HFF-Myc (cell line): ENCODE measurements around the gene ELMO1.

ENCODE experiments used
- DNase-seq: peaks from one replicate; pipeline ENCODE4 v3.0.0-alpha.2; 2011; ENCODE audit warnings: low read depth; ENCODE audit errors: extremely low read depth
- H3K4me3 ChIP-seq: replicated peaks from 2 replicates; pipeline ENCODE4 v1.5.1; 2011; ENCODE audit warnings: low read depth, mild to moderate bottlenecking, control low read depth, low read length
- TF ChIP-seq, protein P1 (sequence below): IDR thresholded peaks from 2 replicates; pipeline ENCODE4 v1.5.1; 2012; ENCODE audit warnings: mild to moderate bottlenecking, low read depth, low read length, control low read depth; ENCODE audit errors: missing control alignments

The ELMO1 gene

DNA sequence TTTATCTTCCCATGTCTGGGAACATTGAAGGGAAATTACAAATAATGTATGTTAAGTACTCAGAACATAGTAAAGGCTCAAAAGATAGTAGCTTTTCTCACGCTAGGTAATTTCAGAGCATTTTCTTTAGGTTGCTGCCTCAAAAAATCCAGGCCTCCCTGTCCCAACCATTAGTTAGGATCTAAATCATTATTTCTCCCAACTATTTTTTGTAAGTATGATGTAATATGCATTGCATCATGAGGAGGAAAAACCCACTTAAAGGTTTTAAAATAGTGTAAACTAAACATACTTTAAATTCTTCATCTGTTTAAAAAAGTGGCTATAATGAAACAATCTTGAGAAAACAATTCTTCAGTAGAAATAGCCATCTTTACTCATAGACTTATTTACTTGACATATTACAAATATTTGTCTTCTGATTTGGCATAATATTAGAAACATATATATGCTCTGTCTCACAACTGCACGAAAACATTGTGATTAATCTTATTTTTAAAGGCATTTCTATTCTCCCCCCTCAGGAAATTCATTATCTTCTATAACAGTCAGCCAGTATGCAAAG lies 329.3 kb downstream of the ELMO1 start:
- TF ChIP-seq, protein P1, sequence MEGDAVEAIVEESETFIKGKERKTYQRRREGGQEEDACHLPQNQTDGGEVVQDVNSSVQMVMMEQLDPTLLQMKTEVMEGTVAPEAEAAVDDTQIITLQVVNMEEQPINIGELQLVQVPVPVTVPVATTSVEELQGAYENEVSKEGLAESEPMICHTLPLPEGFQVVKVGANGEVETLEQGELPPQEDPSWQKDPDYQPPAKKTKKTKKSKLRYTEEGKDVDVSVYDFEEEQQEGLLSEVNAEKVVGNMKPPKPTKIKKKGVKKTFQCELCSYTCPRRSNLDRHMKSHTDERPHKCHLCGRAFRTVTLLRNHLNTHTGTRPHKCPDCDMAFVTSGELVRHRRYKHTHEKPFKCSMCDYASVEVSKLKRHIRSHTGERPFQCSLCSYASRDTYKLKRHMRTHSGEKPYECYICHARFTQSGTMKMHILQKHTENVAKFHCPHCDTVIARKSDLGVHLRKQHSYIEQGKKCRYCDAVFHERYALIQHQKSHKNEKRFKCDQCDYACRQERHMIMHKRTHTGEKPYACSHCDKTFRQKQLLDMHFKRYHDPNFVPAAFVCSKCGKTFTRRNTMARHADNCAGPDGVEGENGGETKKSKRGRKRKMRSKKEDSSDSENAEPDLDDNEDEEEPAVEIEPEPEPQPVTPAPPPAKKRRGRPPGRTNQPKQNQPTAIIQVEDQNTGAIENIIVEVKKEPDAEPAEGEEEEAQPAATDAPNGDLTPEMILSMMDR = no peak
- H3K4me3 ChIP-seq = no peak overlapping the region
- no peak for DNase-seq

DNA sequence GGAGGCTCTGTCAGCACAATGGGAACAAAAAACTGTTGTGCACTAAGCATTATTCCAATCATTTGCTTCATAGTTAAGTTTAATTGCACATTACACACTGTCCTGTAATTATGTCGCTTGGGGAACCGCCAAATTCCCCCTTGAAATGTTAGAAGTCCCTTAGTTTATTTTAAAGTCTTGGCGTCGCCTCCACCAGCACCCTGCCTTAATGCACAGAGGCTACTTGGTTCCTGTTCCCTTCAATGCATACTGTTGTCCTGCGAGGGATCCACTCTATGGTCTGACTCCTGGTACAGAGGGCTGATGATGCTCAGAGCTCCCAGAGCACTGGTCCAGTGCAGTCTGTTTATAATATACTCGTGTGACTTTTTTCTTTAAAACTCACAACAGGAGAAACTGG lies 330.7 kb downstream of the ELMO1 start:
- no peak overlapping the region for H3K4me3 ChIP-seq
- TF ChIP-seq, protein P1 = no peak
- no peak for DNase-seq

DNA sequence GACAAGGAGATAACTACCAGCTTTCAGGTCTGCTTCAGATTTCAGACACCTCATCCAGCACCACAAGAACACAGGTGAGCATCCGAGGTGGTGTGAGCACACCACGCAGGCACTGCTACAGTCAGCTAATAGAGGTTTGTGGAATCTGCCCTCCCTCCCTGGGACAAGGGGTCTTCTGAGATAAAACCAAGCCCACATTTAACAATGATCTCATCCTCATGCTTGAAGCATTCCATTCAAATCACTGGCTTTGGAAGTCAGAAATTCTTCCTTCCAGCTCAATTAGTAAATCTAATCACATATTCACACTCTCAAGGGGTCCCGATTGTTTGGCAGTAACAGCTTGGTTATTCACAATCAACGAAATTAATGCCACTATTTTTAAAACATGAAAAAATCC lies 331.4 kb downstream of the ELMO1 start:
- no peak overlapping the region for H3K4me3 ChIP-seq
- DNase-seq = no peak
- TF ChIP-seq, protein P1 = no peak

DNA sequence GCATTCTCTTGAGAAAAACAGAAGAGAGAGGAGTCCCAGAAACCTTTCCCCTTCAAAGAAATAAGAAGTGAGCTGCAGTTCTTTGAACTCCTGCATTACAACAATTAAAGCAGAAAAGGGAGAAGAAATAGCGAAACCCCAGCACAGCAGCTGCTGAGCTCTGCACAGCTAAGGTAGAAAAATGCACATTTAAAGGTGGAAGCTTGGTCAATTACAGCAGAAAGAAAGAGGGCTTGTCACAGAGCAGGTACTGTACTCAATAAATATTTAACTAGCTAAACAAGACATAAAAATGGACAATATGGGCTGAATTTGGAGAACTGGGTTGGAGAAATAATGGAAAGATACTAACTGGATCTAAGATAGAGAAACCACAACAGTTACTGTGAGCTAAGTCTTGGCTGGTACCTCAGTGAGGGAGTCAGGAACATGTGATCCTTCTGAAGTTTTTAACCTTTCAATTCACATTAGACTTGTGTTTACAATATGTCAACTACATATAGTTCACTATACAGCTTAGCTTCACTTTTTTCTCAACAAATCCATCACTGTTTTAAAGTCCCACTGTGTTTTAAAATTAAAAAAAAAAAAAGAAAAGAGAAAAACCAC lies 332.5 kb downstream of the ELMO1 start:
- no peak for DNase-seq
- TF ChIP-seq, protein P1 = no peak
- no peak overlapping the region for H3K4me3 ChIP-seq

DNA sequence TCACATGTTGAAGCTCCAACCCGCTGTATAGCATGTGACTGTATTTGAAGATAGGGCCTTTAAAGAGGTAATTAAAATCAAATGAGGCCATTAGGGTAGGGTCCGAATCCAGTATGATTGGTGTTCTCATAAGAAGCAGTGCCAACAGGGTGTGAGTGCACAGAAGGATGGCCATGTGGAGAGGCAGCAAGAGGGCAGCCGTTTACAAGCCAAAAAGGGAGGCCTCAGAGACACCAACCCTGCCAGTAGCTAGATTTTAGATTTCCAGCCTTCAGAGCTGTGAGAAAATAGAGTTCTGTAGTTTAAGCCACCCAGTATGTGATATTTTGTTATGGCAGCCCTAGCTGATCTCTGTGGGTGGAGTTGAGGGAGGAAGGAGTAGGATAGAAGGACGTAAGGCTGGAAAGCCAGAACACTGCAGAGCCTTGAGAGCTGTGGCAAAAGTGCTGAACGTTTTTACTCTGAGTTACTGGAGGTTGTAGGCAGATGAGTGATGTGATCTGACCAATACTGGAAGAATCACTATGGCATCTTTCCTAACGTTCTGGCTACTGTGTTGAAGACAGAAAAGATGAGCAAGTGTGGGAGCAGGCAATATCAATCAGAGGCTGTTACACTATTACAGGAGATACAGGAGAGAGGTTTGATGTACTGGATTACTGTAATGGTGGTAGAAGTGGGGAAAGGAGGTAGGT lies 334.9 kb downstream of the ELMO1 start:
- TF ChIP-seq, protein P1 = no peak
- DNase-seq = no peak

DNA sequence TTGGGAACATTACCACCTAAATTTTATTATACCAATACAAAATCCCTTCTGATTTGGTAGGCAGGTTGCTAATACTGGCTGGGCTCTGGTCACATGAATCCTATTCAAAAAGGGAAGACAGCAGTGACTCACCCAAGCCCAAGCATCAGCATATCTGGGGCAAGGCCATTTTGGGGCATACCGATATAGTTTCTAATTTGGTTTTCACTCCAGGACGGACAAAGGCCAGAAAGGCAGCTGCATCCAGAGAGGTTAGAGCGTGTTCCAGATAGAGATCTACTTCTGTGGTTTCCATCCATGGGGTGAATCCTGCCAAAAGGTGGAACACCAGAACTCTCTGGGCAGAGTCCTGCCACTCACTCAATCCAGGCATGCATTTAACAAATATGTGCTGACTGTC lies 335.8 kb downstream of the ELMO1 start:
- TF ChIP-seq, protein P1 = no peak
- H3K4me3 ChIP-seq = no peak overlapping the region
- DNase-seq = no peak

More for the DNA sequence above, 334.9 kb downstream of the ELMO1 start:
- H3K4me3 ChIP-seq = no peak overlapping the region
